ENCODE results near the gene IL31.

GRCh38 chr12:122199484-122200355 lies 25.7 kb upstream of the IL31 start:
- TF ChIP-seq POLR2AphosphoS5 (IDR thresholded peaks at IDR 0.05) (no peak), POLR2A (IDR thresholded peaks at IDR 0.05) (no peak), CTCF (IDR thresholded peaks at IDR 0.05) (no peak), EP300 (IDR thresholded peaks at IDR 0.05) (no peak)

All from stomach (tissue), 4 donors.